HuH-7 (cell line): ENCODE measurements around the gene HUS1B.
A peak's percentile ranks its signal among the peaks of the same experiment; 100 is the strongest.
"Not testable (repeated sequence)": the region's sequence is repeated elsewhere in the genome, so short reads cannot be mapped to it uniquely, and the experiment has no call there.

Experiments used
- DNase-seq: peaks from one replicate; pipeline ENCODE4 v3.0.0; 2011; ENCODE audit warnings: low spot score

Gene HUS1B

GRCh38 chr6:656460-657252 lies at the start of gene HUS1B:
Gene HUS1B, minus strand, starts transcription at chr6:657100. Its CDS starts 156 bp downstream, at chr6:656944.
- no peak for DNase-seq

GRCh38 chr6:706146-706545 lies 49.2 kb upstream of the HUS1B start:
- DNase-seq: no peak

DNA sequence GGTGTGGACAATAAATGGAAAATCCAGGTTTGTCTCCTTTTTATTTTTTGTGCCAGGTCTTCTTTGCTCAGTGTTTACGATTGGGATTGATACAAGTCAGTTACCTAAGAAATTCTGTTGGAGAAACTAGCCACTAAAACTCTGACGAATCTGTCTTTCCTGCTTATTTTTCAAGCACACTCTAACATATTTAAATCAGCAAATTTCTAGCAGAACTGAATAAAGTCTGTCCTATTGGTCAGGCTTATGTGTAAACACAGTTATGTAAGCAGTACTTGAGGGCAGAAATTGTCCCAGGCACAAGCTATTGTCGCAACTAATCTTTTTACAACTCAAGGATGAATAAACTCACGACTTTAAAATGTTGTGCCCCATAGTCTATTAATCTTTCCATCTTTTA lies 48.1 kb upstream of the HUS1B start:
- DNase-seq: peak; percentile 30

- DNase-seq: no peak
These were observed 47.1 kb upstream of the HUS1B start for GRCh38 chr6:704046-704445.

DNA sequence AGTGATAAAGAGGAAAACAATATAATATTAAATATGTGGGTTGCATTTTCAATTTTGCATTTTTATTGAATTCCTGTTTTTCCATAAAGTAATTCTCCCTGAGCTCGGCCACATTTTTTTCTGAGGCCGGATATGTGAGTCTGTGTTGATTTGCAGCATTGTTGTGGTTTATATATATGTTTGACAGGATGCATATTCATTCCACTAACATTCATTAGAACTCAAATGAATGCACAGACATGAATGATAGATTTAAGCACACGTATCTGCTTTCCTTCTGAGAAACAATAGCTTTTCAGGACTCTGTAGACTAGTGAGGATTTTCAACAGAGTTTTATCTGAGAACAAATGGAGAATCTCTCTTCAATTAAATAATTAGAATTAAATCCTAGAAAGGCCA lies 46.7 kb upstream of the HUS1B start:
- no peak for DNase-seq

DNA sequence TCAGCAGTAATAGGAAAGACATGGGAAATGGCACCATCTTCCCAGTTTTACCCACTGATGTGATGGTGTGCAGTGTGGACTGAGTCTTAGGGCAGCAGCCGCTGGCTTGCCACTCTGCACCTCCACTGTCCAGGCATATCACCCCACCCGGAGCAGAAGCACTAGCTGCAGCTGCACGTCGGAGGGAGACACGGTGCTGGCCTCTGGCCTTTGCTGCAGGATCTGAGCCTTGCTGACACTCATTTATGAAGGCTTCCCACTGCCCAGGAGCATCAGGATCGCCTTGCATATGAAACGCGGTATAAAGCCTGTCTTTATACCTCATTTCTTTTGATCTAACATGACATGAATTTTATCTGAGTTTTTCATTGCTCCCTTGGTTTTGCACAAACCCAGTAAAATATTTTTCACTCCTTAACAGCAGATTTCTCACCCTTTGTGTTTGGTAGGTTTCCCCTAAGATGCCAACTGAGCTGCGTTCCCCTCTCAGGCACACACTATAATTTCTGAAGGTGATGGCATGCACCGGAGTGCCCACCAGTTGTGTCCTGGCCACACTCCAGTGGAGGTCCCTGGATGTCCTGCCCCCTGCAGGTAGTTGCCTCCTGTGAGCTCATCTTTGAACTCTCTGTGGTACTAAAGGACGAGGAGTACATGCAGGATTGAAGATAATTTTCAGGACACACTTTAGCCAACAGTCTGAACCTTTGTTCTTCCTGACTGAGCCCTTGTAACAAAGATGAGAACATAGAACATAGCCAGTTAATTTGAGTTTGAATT lies 45.0 kb upstream of the HUS1B start:
- DNase-seq: peak; percentile 15

DNA sequence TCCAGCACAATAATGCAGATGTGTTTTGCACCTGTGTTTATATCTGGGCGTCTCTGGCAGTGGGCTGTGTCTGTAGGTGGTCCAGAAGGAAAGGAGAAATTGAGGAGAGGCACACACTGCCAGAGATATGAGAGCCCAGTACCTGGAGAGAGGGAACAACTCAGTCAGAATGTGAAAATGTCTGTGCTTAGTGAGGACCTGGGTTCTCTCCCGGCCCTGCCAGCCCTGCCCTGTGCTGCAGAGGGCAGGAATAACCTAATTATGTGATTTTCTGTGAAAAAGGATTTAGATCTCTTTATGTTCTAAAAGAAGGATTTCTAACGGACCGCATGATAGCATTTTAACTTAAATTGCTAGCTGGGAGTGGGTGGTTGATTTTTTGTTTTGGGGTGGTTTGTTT lies 44.3 kb upstream of the HUS1B start:
- no peak for DNase-seq

DNA sequence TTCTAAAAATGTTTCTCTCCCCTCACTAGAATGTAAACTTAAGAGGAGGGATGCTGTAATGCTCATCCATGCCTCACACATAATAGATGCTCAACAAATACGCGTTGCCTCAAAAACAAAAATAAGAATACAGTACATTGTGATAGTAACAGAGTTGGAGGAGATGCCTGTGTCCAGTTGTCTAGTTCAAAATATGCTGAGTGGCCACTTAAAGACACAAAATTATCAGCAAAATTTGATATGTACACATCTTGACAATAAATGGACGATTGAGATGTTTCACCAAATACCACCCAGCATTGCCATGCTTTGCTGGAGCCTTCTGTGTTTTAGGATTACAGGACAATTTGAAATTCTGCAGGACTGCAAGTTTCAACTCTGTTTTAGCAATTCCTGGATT lies 43.6 kb upstream of the HUS1B start:
- no peak for DNase-seq

DNA sequence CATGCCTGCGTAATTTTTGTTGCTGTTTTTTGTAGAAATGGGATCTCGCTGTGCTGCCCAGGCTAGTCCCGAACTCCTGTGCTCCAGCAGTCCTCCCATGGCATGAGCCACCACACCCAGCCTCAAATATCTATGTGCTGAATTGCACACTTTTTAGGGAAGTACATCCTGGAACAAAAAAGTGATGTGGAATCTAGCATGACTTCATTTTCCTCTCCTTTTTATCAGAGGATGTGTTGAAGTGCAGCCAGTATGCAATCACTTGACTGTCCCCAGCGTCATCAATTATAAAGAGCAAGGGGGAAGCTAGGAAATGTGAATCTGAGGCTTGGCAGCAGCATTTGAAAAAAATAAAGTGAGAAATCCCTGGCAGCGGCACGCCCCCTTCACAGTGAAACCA lies 42.4 kb upstream of the HUS1B start:
- DNase-seq: no peak

DNA sequence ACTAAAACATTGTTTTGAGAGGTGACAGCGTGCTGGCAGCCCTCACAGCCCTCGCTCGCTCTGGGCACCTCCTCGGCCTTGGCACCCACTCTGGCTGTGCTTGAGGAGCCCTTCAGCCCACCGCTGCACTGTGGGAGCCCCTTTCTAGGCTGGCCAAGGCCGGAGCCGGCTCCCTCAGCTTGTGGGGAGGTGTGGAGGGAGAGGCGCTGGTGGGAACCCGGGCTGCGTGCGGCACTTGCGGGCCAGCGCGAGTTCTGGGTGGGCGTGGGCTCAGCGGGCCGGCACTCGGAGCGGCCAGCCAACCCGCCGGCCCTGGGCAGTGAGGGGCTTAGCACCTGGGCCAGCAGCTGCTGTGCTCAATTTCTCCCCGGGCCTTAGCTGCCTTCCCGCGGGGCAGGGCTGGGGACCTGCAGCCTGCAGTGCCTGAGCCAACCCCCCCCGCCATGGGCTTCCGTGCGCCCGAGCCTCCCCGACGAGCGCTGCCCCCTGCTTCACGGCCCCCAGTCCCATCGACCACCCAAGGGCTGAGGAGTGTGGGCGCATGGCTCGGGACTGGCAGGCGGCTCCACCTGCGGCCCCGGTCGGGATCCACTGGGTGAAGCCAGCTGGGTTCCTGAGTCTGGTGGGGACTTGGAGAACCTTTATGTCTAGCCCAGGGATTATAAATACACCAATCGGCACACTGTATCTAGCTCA lies 37.7 kb upstream of the HUS1B start:
- not testable (repeated sequence) for DNase-seq

DNA sequence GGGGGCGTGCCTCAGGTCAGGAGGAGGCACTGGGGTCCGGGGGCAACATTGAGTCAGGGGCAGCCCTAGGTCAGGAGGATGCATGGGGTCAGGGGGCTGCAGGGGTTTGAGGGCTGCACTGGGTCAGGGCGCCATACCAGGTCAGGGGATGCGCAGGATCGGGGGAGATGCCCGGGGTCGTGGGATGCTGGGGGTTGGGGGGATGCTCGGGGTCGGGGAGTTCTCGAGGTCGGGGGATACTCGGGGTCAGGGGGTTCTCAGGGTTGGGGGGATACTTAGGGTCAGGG lies 36.8 kb upstream of the HUS1B start:
- DNase-seq: no peak

DNA sequence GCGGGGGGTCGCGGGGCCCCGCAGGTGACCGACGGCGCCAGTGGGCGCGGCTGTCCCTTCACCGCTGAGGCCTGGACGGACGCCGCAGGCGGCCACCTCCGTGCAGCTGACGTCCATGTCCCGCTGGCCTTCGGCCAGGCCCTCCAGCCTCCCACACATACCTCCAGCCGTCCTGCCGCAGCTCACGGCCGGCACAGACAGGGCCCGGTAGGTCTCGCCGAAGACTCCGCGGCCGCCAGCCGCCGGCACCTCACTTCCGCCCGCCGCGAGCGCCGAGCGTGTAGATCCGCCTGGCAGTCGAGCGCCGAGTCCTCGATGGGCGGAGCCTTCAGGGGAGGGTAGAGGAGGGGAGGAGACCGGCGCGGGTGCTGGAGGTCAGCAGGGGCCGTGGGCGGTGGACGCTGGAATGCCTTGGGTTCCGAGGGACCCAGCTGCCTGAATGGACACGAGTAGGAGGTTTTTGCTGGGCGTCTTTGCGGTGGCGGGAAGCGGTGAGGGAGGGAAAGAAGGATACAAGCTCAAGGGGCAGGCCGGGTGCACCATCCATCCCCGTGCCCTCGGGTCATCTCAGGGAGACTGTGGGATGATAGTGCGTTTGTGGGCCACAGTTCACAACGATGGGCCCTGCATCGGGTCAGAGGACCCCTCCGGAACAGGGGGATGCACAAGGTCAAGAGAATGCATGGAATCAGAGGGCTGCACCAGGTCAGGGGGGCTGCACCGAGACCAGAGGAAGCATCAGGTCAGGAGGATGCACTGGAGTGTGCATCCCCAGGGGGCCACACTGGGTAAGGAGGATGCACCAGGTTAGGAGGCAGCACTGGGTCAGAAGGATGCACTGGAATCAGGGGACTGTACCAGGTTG lies 36.2 kb upstream of the HUS1B start, which contains the start of gene EXOC2:
Gene EXOC2 (minus strand): TSS at position 282 of the 865 bp plus-strand sequence. CDS start 55,321 bp downstream, outside the sequence.
- DNase-seq: peak; percentile 62

DNA sequence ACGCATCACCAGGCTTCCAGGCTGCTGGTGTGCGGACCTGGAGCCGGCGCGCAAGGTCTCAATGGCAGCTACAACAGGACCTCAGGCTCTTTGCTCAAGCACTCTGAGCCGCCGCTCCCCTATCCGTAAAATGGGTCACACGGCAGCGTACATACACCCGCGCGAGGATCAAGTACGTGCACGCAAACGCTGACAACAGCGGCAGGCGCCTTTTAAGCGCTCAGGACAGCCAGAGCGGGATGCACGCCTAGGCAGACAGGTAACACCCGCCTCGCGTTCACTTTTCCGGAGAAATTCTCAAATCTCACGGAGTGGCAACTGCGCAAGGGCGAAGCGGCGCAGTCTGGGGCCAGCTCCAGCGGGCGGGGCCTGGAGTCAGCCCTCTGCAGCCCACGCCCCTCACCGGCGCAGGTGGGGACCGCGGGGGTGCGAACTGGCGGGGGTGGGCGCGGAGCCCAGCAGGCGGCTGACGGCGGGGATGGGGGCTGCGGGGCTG lies 35.5 kb upstream of the HUS1B start:
- DNase-seq: peak; percentile 53

GRCh38 chr6:689223-689622 lies 32.3 kb upstream of the HUS1B start:
- DNase-seq: no peak

GRCh38 chr6:686497-686896 lies 29.6 kb upstream of the HUS1B start:
- DNase-seq: peak; percentile 39

DNA sequence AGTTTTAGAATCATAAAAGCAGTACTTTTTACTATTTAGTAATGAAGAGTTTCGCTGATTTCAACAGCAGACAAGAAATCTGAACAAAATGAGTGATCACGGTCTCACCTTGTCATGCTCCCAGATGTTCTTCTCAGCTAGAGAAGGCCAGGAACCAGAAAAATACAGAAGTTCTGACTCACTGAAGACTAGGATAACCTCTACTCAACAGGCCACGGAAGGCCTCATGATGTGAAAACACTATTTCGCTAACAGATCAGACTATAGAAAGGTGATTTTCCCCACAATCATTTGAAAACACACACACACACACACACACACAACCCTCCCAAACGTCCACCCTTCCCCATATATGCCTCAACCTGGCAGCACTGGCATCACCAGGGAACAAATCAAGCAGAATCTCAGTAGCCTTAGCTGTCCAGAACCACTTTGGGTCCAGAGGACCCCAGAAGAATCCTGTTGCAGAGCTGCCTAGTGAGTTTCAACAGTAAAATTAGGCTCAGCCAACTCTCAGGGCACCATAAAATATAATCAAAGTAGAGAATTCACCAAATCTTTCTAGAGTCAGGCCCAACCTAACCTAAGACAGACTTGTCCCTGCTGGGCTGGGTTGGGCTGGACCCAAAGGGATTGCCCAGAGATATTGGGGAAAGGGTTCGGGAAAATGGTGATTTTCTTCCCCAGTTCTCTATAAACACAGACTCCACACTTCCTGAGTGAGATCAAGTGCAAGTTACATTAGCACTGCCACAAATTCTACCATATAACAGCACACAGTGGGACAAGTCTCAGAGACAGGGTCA lies 28.1 kb upstream of the HUS1B start:
- DNase-seq: no peak

- DNase-seq: no peak
These were observed 27.0 kb upstream of the HUS1B start for GRCh38 chr6:683742-684440.

DNA sequence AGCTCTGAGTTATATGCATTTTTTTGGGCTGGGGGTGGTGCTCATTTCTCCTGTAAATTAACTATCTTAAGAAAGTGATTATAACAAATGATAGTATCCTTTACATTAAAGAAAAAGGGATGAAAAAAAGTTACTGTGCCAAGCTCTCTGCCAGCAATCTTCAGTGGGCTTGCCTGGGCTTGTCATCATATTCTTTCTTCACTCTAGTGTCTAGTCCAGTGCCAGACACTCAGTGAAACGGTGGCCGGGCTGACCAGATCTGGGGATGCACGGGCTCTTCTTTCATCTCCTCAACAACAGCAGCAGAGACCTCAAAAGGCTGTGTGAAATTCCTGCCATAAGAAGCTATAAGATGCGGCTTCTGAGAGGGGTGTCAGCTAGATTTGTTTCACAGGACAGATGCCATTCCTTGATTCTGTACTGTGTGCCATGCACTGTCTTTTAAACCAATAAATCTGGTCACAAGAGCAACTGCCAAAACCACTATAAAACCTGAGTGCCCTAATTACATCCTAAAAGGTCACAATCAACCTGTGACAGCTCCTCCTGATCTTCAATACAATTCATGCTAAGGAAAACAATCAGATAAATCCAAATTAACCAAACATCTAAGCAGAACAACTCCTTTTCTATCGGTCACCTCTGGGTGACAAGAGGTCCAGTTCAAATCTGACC lies 23.9 kb upstream of the HUS1B start:
- no peak for DNase-seq

- no peak for DNase-seq
These were observed 23.4 kb upstream of the HUS1B start for GRCh38 chr6:680251-680650.

- no peak for DNase-seq
These were observed 22.4 kb upstream of the HUS1B start for GRCh38 chr6:679282-679681.
